ENCODE results near the gene THRSP. TPM values are rescaled to one million over a fixed set of nuclear protein-coding genes. Genes with fewer than 3 reads are reported as not detected.

THRSP gene
- total and polyA plus RNA-seq, 10 of the 15 experiments (the other 5 are each of a cell fraction or from before 2014, with no cell fraction given), result 0.18 TPM; not detected in 9

GRCh38 chr11:78030429-78031325 lies 33.0 kb upstream of the THRSP start:
- 42% methylated on average over 7 of the region's 7 CpGs for WGBS (ENCODE audit: insufficient coverage, insufficient replicate concordance, low lambda C conversion rate, missing lambda C conversion rate)
- TF ChIP-seq SMAD5 (IDR thresholded peaks at IDR 0.05; ENCODE audit: low read depth), result no peak
- no peak for TF ChIP-seq HDAC6 (IDR thresholded peaks at IDR 0.05; ENCODE audit: unreplicated experiment)
- no peak for TF ChIP-seq KAT2A (conservative IDR thresholded peaks at IDR 0.05; ENCODE audit: control insufficient read depth, low read depth, low read length)
- no peak for TF ChIP-seq ATF3 (IDR thresholded peaks at IDR 0.05; ENCODE audit: borderline replicate concordance, extremely low read depth, low read depth, low read length)
- TF ChIP-seq NR2C1 (IDR thresholded peaks at IDR 0.05), result no peak
- TF ChIP-seq TCF3 (IDR thresholded peaks at IDR 0.05; ENCODE audit: borderline replicate concordance, insufficient read depth, low read depth, low read length), result no peak
- no peak for TF ChIP-seq SREBF2 (IDR thresholded peaks at IDR 0.05; ENCODE audit: low read length)
- TF ChIP-seq SPI1 (IDR thresholded peaks at IDR 0.05; ENCODE audit: borderline replicate concordance, insufficient read depth, low read depth, low read length), result no peak
- TF ChIP-seq CUX1 (IDR thresholded peaks at IDR 0.05; ENCODE audit: insufficient replicate concordance, low read depth, low read length), result no peak
- no peak for TF ChIP-seq CREB1 (IDR thresholded peaks at IDR 0.05; ENCODE audit: low read depth)
- TF ChIP-seq SMARCA5 (IDR thresholded peaks at IDR 0.05), result no peak
- no peak for TF ChIP-seq NR2C2 (IDR thresholded peaks at IDR 0.05; ENCODE audit: borderline replicate concordance, control insufficient read depth, insufficient read length, low read depth)
- no peak for TF ChIP-seq ZNF24 (IDR thresholded peaks at IDR 0.05)

More at GRCh38 chr11:78030429-78031325, 33.0 kb upstream of the THRSP start:
- Histone ChIP-seq H3K27ac (ENCODE audit: control insufficient read depth, insufficient read depth) (no peak overlapping the region), H3K27me3 (replicated peaks in 1 of 2; ENCODE audit: control insufficient read depth in 2 of 2, insufficient read depth in 2 of 2, low read length in 1 of 2) (no peaks in the 10 kb centered on the region), H3K79me2 (ENCODE audit: control insufficient read depth, insufficient read depth, low read length) (no peaks in the 10 kb centered on the region), H2AFZ (ENCODE audit: control insufficient read depth, low read depth, low read length) (no peak overlapping the region), H4K20me1 (ENCODE audit: control insufficient read depth, insufficient read depth) (no peaks in the 10 kb centered on the region), H3K9me3 (replicated peaks; ENCODE audit: control insufficient read depth, insufficient read depth, low read length) (no peaks in the 10 kb centered on the region), H3K36me3 (ENCODE audit: control insufficient read depth in 2 of 2, insufficient read depth in 2 of 2, low read length in 1 of 2) (no peaks in the 10 kb centered on the region), H3K4me1 (ENCODE audit: control insufficient read depth, insufficient read depth, low read length) (peaks cover 6% of the 10 kb centered on the region), H3K4me2 (ENCODE audit: control insufficient read depth, insufficient read depth) (no peak overlapping the region), H3K9ac (ENCODE audit: control insufficient read depth, insufficient read depth, low read length) (no peak overlapping the region), H3K4me3 (no peak overlapping the region)
- ChIA-PET SMC1A (ENCODE audit: uncharacterized antibody, unreplicated experiment) (interaction anchor here (0.7 to 1.5 kb wide), 3 partner anchors 9 to 1616 kb away, joined by 3 to 5 read pairs (median 5); no protein-coding TSS in a partner anchor), POLR2A (interaction anchor here (0.6 to 3.5 kb wide), 3 partner anchors 9 to 36 kb away, joined by 5 to 12 read pairs (median 5); no protein-coding TSS in a partner anchor), CTCF (interaction anchor here (0.7 to 3.5 kb wide), 3 partner anchors 16 to 36 kb away, joined by 3 to 17 read pairs (median 9); partner anchors contain the start of gene INTS4), RAD21 (ENCODE audit: unreplicated experiment) (interaction anchor here (0.7 to 1.1 kb wide), 3 partner anchors 9 to 36 kb away, joined by 3 read pairs; no protein-coding TSS in a partner anchor)
- no TSS peak for BruUV-seq (replicated peaks)
- in situ Hi-C loops (cut with MboI), result no loop called here
- ATAC-seq (no peak), FAIRE-seq (no peak), DNase-seq (ENCODE audit: low read depth, low spot score) (no peak)
- intact Hi-C loops (cut with micrococcal nuclease; ENCODE audit: unreplicated experiment), result no loop called here

Measured in GM12878 (cell line).